ENCODE data around the gene CNTNAP2. TPM values are rescaled to one million over a fixed set of nuclear protein-coding genes. Genes with fewer than 3 reads are reported as not detected.

The CNTNAP2 gene
- total and polyA plus RNA-seq, 9 of the 15 experiments (the other 6 are each of a cell fraction or from before 2014, with no cell fraction given) = 0.04 to 0.62 (median 0.09) TPM; not detected in 4

GRCh38 chr7:147524726-147525250, 1408.2 kb downstream of the CNTNAP2 start (continued):
- TF ChIP-seq ID3 (CRISPR knock-in tag; IDR thresholded peaks at IDR 0.05) (no peak), ID3 (tag; IDR thresholded peaks at IDR 0.05) (no peak), SMC3 (conservative IDR thresholded peaks at IDR 0.05; ENCODE audit: insufficient read depth, low read depth, low read length) (no peak)

- H4K20me1 ChIP-seq (replicated peaks; ENCODE audit: control insufficient read depth, insufficient read depth, low read length) = no peaks in the 10 kb centered on the region
- H3K79me2 ChIP-seq (ENCODE audit: control insufficient read depth, insufficient read depth, low read length) = no peaks in the 10 kb centered on the region
- H3K4me2 ChIP-seq (ENCODE audit: insufficient read depth, low read length) = no peak overlapping the region
- no peak for FAIRE-seq
- no peak for ATAC-seq
- H3K27ac ChIP-seq (ENCODE audit: extremely low read depth, low read depth, low read length) = no peak overlapping the region
- BruUV-seq (replicated peaks) = no TSS peak
- no peaks in the 10 kb centered on the region for H3K27me3 ChIP-seq (ENCODE audit: control insufficient read depth in 2 of 2, insufficient read depth in 2 of 2, low read length in 2 of 2)
- no peaks in the 10 kb centered on the region for H3K4me1 ChIP-seq (replicated peaks in 1 of 2; ENCODE audit: control insufficient read depth in 2 of 2, insufficient read depth in 2 of 2, low read length in 2 of 2)
- DNase-seq (ENCODE audit: extremely low read depth in 1 of 4, low spot score in 3 of 4) = no peak
- ChIA-PET CTCF (ENCODE audit: low intra/inter-chr PET ratio) (no interaction called here), POLR2A (no interaction called here)
- intact Hi-C loops (cut with micrococcal nuclease) = no loop called here
- no peak overlapping the region for H2AFZ ChIP-seq (ENCODE audit: low read depth, low read length)
- no peak overlapping the region for H3K4me3 ChIP-seq
- WGBS (ENCODE audit: insufficient coverage, low coverage, missing lambda C conversion rate) = 4% methylated on average over 2 of the region's 2 CpGs
- no peaks in the 10 kb centered on the region; the same call in 1 of the 2 replicates for H3K9me3 ChIP-seq (replicated peaks; ENCODE audit: control insufficient read depth, insufficient read depth, low read depth, low read length)
- no peaks in the 10 kb centered on the region for H3K36me3 ChIP-seq (ENCODE audit: control insufficient read depth, insufficient read depth, low read length)
- H3K9me1 ChIP-seq (ENCODE audit: control insufficient read depth, insufficient read depth, low read length) = no peaks in the 10 kb centered on the region
- H3K9ac ChIP-seq (ENCODE audit: insufficient read depth in 1 of 2, low read depth in 2 of 2, low read length in 2 of 2) = no peak overlapping the region
- in situ Hi-C loops (cut with MboI) = no loop called here
- TF ChIP-seq ZBTB12 (CRISPR knock-in tag; IDR thresholded peaks at IDR 0.05) (no peak), DNMT1 (IDR thresholded peaks at IDR 0.05) (no peak), CUX1 (CRISPR knock-in tag; IDR thresholded peaks at IDR 0.05) (no peak), NR0B1 (IDR thresholded peaks at IDR 0.05; ENCODE audit: partially characterized antibody) (no peak), POLR2G (IDR thresholded peaks at IDR 0.05; ENCODE audit: low read depth, low read length) (no peak), HNRNPUL1 (IDR thresholded peaks at IDR 0.05; ENCODE audit: low read length) (no peak), KDM4B (IDR thresholded peaks at IDR 0.05; ENCODE audit: borderline replicate concordance in 2 of 2, low read depth in 1 of 2) (no peak), ZNF699 (CRISPR knock-in tag; IDR thresholded peaks at IDR 0.05; ENCODE audit: insufficient replicate concordance) (no peak), NFIX (CRISPR knock-in tag; IDR thresholded peaks at IDR 0.05; ENCODE audit: low read depth) (no peak), FOS (IDR thresholded peaks at IDR 0.05; ENCODE audit: extremely low read depth, insufficient read length) (no peak)
Measured at GRCh38 chr7:147525325-147525724, 1408.7 kb downstream of the CNTNAP2 start.
